ENCODE measurements around the gene EDC4.
"Not testable (repeated sequence)": the region's sequence is repeated elsewhere in the genome, so short reads cannot be mapped to it uniquely, and the experiment has no call there.

DNA sequence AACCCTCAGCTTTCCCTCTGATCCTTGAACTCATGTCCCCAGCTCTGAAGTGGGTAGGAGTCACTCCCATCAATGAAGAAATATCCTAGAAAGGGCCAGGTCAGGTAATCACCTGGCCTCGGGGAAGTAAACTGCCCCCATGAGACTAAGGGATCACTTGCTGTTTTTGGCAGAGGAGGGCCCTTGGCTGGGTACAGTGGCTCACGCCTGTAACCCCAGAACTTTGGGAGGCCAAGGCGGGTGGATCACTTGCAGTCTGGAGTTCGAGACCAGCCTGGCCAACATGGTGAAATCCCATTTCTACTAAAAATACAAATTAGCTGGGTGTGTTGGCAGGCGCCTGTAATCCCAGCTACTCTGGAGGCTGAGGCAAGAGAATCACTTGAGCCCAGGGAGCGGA, 8.8 kb upstream of the EDC4 start:
- not testable (repeated sequence) for TF ChIP-seq CTCF, EP300, POLR2A (IDR thresholded peaks at IDR 0.05)

All from ovary (tissue), 3 donors.